Frontal cortex (tissue), 4 donors: ENCODE results near the gene ARHGAP6. TPM values are rescaled to one million over a fixed set of nuclear protein-coding genes. Genes with fewer than 3 reads are reported as not detected.
"Not testable (repeated sequence)": the region's sequence is repeated elsewhere in the genome, so short reads cannot be mapped to it uniquely, and the experiment has no call there.

ENCODE experiments used
- DNase-seq, 2 donors: peaks; one replicate each; pipeline ENCODE4 v3.0.0; 2012; ENCODE audit warnings: low spot score in 2 of 2
- FAIRE-seq: peaks from 2 replicates; lab custom pipeline; 2012; peaks lifted over from hg19 to GRCh38; lab: Jason Lieb, UNC
- total RNA-seq: library from RNA; depleted of rRNA; stranded (reverse); fragments of >200 nt; gene quantifications from one replicate; pipeline ENCODE4 v1.2.3, GENCODE V29; 2014
- donor health status: control.
- donor health status: control.
- donor health status: control.

Gene ARHGAP6
- total RNA-seq, 1 donor from 2014 or later = 3.3 TPM

GRCh38 chrX:11374570-11374969, 291.1 kb downstream of the ARHGAP6 start:
- no peak for DNase-seq
- no peak for FAIRE-seq

GRCh38 chrX:11371106-11371505, 294.6 kb downstream of the ARHGAP6 start:
- no peak for FAIRE-seq
- no peak for DNase-seq

GRCh38 chrX:11367609-11368430, 297.9 kb downstream of the ARHGAP6 start:
- no peak for DNase-seq
- FAIRE-seq = no peak

GRCh38 chrX:11366998-11367595, 298.6 kb downstream of the ARHGAP6 start:
- FAIRE-seq = no peak
- DNase-seq = no peak

GRCh38 chrX:11365426-11365825, 300.3 kb downstream of the ARHGAP6 start:
- FAIRE-seq = no peak

GRCh38 chrX:11364835-11365234, 300.9 kb downstream of the ARHGAP6 start:
- DNase-seq (no peak), FAIRE-seq (no peak)

More at GRCh38 chrX:11365426-11365825, 300.3 kb downstream of the ARHGAP6 start:
- DNase-seq = no peak

GRCh38 chrX:11363825-11364224, 301.9 kb downstream of the ARHGAP6 start:
- DNase-seq, FAIRE-seq: not testable (repeated sequence)

GRCh38 chrX:11363069-11363594, 302.6 kb downstream of the ARHGAP6 start:
- DNase-seq = no peak
- no peak for FAIRE-seq

- not testable (repeated sequence) for DNase-seq, FAIRE-seq
Observed at GRCh38 chrX:11361666-11362065, 304.1 kb downstream of the ARHGAP6 start.

- not testable (repeated sequence) for FAIRE-seq, DNase-seq
Observed at GRCh38 chrX:11355944-11356343, 309.8 kb downstream of the ARHGAP6 start.

- FAIRE-seq (no peak), DNase-seq (no peak)
Observed at GRCh38 chrX:11355259-11355909, 310.3 kb downstream of the ARHGAP6 start.

GRCh38 chrX:11352296-11352741, 313.4 kb downstream of the ARHGAP6 start:
- FAIRE-seq (no peak), DNase-seq (no peak)

- DNase-seq = no peak
- FAIRE-seq = no peak
Observed at GRCh38 chrX:11351375-11352295, 314.1 kb downstream of the ARHGAP6 start.

- no peak for FAIRE-seq
Observed at GRCh38 chrX:11349661-11350337, 315.9 kb downstream of the ARHGAP6 start.

GRCh38 chrX:11349020-11349419, 316.7 kb downstream of the ARHGAP6 start:
- DNase-seq = no peak
- FAIRE-seq = no peak

More at GRCh38 chrX:11349661-11350337, 315.9 kb downstream of the ARHGAP6 start:
- DNase-seq = no peak

GRCh38 chrX:11347300-11347699, 318.4 kb downstream of the ARHGAP6 start:
- DNase-seq = no peak
- FAIRE-seq = no peak

- FAIRE-seq (no peak), DNase-seq (no peak)
Observed at GRCh38 chrX:11346121-11346682, 319.5 kb downstream of the ARHGAP6 start.

GRCh38 chrX:11342673-11343072, 323.0 kb downstream of the ARHGAP6 start:
- FAIRE-seq = no peak
- no peak for DNase-seq
